SIG-M5 treated with dmso at 0.1 percent for 504 hours (cell line): ENCODE measurements around the gene C1QTNF12.

ENCODE experiments used
- DNase-seq: peaks from one replicate; lab custom pipeline; 2025; ENCODE audit not compliant: unreplicated experiment; lab: John Stamatoyannopoulos, UW

Gene C1QTNF12

DNA sequence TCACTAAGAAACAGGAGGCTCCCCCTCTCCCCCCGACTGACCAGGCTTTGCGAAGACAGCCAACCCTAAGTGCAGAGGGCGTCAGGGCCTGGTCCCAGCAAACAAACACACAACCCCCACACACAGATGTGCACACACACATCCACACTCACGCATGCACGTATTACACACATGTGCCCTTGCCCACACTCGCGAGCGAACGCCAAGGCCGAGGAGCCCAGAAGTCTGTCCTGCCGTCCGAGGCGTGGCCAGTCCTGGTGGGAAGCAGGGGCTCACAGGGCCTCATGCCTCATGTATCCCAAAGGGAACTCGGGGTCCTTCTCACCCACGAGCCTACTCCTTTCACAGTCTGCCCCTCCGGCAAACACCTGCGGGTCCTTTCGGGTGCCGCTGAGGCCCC lies 16.8 kb downstream of the C1QTNF12 start:
- DNase-seq, result no peak

DNA sequence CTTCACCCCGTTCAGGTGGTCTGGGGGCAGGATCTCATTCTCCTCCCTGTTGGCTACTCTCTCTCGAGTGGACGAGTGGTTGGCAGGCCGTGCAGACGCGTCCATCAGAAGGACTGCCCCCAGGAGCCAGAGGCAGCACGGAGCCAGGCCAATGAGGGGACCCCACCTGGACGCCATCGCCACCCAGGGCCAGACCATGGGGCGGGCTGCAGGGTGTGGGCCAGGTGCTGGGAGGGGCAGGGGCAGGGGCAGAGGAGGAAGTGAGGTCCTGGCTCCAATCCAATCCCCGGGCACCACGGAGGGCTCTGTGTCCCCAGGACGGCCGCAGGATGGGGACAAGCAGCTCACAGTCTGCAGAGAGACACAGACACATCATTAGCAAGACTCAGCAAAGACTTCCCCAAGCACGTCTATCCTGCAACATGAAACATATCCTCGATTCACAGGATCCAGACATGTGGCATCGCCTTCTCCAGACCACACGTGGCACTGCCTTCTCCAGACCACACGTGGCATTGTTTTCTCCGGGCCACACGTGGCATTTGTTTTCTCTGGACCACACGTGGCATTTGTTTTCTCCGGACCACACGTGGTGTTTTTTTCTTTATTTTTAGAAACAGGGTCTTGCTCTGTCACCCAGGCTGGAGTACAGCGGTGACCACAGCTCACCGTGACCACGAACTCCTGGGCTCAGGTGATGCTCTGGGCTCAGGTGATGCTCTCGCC lies 17.8 kb downstream of the C1QTNF12 start:
- no peak for DNase-seq

DNA sequence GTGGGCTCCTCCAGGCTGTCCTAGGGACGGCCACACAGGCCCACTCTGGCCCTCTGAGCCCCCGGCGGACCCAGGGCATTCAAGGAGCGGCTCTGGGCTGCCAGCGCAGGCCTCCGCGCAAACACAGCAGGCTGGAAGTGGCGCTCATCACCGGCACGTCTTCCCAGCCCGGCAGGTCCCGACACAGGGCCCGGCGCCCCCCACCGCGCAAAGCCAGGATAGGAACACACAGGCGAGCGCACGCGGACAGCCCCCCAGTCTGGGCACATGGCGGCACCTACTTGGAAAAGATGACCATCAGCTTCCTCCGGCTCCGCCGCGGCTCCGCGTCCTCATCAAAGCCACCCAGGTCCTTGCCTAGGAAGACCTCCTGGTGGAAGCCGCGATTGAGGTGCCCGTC lies 18.3 kb downstream of the C1QTNF12 start:
- no peak for DNase-seq

DNA sequence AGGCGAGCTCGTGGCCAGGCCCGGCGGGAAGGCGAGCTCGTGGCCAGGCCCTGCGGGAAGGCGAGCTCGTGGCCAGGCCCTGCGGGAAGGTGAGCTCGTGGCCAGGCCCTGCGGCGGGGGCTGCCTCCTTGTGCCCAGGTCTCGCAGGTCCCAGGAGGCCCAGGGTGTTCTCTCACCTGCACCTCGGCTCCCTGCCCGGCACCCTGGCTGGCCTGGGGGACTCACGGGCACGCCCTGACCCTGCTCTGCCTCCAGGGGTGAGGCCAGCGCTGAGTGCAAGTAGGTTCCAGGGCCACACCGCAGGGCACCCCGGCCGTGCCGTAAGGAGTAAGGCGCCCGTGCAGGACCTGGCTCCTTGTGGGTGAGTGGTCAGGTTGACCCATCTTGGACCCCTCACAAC lies 19.1 kb downstream of the C1QTNF12 start:
- no peak for DNase-seq

DNA sequence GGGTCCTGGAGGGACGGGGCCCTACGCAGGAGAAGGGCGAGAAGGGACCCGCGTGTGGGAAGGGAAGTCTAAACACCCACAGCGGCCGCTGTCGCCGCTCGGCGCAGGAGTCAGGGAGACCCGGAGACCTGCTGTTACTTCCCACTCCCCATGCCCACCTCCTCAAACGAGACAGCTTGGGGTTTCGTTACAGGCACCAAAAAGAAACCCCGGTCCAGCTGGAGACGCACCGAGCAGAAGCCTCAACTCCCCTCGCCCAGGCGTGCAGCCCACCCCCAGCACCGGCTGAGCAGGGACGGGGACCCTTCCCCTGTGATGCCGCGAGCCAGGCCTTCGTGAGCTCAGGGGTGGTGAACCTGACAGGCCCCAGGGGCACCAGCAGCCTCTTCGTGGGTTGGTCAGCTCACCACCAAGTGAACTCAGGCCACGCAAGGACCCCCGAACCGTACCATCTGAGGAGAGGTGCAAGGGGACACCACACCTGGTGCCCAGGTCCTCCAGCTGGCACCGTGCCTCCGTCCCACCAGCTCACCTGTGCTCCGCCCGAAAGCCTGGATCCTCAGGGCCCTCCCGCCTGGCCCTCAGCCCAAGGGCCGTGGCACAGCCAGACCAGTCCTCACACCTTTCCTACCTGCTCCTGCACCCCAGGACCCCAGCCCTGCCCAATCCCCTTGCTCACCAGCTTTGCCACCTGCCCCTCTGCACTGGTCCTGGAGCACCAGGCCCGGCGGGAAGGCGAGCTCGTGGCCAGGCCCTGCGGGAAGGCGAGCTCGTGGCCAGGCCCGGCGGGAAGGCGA lies 19.8 kb downstream of the C1QTNF12 start:
- no peak for DNase-seq

DNA sequence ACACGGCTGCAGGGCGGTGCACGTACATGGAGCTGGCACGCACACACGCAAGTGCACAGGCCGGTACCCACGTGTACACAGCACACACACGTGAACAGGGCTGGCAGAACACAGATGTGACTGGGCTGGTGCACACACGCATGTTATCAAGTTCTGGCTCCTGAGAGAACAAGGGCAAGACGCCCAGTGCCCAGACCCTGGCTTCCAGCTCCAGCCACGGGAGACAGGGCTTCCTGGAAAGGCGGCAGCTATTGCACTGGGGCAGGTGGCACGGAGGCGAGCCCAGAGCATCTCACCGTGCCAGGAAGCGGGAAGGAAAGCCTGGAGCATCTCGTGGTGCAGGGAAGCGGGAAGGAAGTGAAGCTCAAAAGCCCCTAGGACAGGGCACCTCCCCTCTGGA lies 20.6 kb downstream of the C1QTNF12 start:
- no peak for DNase-seq

DNA sequence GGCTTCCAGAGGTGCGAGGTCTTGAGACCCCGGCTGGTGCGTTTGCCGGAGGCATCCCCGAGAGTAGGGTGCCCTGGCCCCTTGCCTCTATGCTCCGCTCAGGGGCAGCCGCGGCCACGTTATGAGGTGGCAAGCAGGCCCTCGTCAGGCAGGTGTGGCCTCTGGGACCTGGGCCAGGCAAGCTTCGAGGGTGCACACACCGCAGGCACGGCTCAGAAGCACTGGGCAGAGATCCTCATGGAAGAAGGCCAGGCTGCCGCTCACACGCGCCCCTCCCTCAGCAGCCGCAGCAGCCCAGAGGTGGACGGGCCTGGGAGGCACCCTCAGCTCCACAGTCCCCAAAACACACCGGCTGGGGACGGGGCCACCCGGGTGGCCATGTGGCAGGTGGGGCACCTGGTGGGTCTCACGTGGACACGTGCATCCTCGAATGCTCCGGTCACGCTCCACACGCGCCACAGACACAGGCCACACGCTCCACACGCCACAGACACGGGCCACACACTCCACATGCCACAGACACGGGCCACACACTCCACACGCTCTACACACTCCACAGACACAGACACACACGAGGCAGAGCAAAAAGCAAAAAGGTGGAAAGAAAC lies 21.2 kb downstream of the C1QTNF12 start:
- DNase-seq, result no peak

DNA sequence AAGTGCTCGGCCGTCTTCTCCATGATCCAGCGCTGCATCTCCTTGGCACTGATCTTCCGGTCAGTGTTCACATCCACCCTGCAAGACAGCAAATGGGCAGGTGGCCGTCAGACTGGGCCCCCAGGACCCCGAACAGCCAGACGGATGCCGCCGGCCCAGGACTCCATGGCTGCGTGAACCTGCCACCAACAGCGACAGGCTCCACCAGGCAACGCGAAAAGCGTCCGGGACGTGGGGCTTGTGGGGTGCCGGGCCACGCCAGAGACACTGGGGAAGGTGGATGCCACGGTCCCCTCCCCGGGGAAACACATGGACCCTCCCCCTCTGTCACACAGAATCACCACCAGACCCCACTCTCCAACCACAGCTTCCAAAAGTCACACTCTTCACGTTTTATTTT lies 22.6 kb downstream of the C1QTNF12 start:
- DNase-seq, result no peak

DNA sequence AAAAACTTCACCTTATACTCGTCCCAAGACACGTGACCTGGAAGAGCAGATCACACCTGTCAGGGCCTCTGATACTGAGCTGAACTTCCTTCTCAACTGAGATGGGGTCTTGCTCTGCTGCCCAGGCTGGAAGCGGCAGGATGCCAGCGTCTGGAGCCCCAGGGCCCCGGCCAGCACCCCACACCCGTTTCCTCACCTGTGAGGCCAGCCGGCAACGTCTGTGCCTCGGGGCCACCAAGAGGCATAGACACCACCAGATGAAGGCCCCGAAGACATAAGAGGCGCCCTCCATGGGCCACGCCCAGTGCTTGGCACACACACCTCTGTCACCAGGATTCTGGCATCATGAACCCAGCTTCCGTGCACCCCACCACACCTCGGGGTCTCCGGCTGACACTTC lies 23.2 kb downstream of the C1QTNF12 start:
- DNase-seq, result no peak

DNA sequence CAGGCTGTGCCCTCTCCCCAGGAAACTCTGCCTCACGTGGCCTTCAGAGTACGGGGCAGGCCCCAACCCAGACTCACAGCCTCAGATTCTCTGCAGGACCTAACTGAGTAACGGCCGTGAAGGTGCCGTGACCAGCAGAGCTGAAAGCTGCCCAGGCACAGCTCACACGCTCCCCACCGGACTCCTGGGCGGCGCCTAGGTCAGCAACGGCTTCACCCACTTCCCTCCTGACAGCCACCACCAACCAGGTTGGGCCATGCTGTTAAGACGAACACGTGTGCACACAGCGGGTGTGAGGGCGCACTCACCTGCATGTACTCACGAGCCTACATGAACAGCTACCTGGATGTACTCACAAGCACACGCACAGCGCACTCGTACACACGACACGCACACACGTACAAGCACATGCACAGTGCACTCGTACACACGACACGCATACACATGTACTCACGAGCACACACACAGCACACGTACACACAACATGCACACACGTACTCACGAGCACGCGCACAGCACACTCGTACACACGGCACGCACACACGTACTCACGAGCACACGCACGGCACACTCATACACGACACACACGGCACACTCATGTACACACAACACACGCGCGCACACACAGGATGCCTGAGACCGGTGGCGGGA lies 23.8 kb downstream of the C1QTNF12 start:
- no peak for DNase-seq

DNA sequence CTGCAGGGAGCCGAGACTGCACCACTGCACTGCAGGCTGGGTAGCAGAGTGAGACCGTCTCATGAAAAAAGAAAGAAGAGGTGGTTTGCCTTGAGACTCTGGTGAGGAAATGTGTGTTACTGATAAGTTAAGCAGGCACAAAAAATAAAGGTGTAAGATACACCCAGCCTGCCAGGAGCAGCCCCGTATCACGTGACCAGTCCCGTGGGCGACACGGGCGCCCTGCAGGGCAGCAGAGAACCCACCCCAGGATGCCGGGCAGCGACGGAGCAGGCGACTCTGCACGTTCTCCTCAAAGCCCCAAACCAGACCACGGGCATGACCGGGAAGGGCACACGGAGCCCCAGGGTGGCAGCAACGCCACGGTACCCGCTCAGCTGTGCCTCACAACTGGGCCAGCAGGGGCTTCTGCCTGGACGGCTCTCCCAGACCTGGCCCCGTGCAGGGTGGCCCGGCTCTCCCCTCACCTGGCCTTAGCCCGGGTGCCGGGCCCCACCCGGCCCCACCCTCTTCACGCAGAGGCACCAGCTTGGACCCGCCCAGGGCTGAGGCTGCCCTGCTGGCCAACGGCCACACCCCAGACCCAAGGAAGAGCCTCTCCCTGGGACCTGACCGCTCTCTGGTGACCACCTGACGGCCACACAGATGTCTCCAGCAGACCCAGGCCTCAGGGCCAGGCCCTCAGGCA lies 24.5 kb downstream of the C1QTNF12 start:
- DNase-seq, result no peak

DNA sequence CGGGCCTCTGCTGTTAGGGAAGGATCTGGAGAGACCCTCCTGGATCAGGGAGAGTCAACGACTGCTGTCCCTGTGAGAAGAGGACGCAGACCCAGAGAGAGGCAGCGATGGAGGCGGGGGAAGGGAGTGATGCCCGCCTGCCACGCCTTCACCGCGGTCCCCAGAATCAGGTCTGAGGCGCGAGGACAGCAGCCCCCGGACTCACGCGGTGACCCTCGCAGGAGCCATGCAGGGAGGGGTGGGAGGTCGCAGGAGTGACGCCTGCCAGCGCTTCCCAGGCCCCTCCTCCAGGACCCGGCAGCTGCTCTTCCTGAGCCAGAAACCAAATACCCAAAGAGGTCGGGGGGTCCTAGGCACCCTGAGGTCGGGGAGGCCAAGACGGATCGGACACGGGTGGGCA lies 26.3 kb downstream of the C1QTNF12 start:
- no peak for DNase-seq

DNA sequence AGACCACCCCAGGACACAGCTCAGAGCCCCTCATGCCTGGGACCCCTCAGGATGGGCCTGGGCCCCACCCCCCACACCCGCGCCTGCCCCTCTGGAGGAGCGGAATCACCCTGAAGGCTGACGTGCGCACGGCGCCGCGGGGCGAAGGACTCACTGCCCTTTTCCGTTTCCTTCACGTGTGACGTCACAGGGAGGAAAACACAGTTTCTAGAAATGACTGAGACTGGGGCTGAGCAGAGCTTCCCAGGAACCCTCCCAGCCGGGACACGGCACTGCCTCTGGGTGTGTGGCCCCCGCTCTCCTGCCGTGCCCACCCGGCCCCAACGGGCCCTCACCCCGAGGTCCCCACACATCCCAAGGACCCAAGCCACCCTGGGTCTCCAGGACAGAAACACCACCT lies 27.2 kb downstream of the C1QTNF12 start:
- DNase-seq, result no peak

DNA sequence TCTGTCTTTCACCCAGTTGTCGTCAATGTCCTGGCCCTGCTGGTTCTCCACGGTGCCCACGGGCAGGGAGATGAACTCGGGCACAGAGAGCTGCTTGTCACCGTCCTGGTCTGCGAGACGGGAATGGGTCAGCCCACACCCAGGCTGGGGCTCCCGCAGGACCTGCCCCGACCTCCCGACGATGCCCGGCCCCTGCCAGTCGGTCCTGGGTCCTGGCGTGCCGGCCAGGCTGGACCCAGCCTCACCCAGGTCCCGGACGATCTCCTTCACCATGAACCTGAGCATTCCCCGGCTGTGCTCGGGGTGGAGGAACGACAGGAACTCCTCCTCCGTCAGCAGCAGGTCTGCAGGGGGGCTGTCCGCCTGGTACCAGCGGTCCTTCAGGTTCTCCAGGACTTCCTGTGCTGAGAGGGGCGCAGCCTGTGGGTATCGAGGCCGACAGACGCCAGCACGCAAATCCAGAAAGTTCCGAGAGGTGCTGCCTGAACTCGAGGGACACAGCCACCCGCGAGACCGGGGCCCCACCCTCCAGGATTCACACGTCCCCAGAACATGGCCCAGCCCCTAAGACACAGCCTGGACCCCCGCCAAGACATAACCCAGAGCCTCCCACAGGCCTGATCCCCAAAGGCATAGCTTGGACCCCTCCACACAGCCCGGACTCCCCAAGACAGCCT lies 27.9 kb downstream of the C1QTNF12 start:
- no peak for DNase-seq

DNA sequence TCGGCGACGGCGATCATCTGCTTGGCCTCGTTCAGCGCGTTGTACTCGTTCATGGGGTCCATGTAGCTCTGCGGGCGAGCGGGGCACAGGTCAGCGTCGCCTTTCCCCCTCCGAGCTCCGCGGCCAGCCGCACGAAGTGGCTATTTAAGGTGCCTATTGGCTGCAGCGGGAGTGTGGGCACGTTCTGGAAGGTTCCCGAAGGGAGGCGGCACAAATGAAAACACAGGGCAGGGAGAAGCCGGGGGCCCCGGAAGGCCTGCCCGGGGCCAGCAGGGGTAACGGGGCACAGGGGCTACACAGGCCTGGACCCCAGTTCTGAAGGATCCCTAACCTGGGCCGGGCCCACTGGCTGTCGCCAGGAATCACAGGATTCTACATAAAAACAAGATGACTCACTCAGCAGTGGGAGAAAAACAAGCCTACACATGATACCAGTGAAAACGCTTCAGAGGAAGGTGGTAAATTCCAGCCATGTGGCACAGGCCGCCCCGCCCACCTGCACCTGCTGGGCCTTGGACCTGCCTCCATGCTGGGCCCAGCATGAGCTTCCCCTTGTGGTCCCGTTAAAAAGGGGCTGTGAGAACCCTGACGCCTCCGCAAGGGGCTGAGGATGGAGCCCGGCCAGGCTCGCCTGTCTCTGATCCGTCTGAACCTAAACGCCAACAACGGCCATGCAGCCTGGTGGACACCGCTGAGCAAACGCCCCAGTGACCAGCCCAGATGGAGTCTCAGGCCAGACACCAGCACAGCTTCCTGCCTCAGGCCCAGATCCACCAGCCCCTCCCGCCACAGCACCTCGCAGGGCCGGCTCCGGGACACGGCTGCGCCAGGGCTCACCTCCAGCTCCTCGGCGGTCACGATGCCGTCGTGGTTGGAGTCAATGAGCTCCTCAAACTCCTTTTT lies 28.6 kb downstream of the C1QTNF12 start:
- no peak for DNase-seq

DNA sequence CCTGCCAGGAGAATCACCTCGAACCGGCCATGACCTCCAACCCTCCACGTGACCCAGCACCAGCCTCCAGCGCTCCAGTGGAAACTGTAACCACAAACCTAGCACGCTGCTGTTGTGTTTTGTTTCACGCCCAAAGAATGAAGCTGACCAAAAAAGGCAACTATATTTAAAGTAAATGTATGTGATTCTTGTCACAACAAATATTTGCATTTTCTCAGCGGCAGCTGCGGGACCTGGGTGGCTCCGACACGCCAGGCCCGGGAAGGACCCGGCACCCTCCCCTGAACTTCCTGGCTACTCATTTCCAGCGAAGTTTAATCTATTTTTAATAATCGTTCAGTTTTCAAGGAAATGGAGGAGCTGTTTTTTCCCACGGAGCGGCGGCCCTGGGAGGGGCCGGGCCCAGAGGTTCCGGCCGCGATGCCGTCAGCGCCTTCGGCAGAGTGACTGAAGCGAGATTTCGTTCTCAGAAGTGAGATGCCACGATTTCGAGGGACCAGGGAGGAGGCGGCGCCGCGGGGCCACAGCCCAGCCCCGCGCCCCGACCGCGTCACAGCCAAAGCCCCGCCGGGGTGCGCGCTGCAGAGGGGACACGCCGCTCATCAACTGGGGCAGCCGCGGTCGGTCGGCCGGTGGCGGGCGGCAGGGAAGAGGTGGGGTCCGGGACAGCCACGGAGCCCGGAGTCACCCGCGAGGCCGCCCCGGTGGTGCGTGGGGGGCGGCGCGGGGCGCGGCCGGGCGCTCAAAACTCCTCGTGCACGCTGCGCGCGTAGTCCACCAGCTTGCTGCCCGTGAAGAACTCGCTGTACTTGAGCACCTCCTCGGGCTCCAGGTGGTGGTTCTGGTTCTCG lies 29.5 kb downstream of the C1QTNF12 start:
- DNase-seq, result no peak

DNA sequence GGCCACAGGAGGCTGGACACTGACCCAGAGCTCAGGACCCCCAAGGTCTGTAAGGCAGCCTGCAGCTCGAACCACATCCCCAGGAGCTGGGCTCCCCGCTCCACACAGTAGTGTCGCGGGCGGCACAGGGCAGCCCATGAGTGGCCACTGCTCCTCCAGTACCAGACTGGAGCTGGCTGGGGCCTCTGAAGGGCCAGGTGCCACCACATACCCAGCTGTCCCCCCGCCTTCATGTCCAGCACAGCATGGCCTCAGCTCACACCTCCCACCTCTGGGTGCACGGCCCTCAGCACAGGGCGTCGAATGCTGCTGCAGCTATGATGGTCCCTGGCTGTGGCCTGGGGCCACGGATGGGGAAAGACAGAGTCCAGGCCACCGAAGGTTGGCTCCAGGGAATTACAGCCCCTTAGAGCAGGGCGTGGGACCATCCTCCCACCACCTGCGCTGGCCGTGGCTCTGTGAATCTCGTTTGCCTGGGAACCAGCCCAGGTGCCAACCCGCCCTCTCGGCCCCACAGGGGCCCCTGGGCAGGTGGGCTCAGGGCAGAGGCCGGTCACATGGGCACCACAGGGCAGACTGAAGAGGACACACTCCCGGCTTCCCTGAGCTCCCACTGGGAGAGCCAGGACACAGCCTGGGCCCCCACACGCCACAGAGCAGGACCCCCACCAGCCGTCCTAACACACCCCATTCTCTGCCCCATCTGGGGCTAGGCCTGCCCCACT lies 30.5 kb downstream of the C1QTNF12 start:
- no peak for DNase-seq

DNA sequence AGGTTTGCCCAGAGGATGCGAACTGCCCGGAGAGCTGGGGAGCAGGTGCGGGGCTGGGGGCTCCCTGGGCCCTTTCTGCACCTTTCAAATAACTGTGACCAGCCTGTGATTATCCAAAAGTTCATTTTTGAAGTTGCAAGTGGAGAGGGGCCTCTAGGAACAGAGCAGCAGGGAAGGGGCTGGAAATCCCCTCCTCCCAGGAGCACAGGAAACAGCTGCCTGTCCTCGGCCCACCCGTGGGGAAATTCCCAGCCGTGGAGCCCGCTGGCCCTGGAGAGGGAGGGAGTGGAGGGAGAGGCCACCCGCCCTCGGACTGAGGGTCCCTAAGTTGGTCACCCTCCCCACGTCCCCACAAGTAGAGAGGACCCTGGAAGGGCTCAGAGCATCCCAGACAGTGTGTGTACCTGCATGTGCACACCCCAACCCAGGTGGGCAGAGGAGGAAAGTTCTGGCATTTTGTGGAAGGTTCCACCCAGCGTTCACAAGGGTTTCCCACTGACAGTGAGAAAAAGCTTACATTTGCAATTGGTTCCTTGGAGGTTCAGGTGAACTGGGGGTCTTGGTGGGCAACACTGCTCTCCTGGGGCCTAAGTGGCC lies 31.3 kb downstream of the C1QTNF12 start:
- no peak for DNase-seq
